CD4-positive, alpha-beta T cell treated with Interleukin-2 at 100 ng/mL for 4 hours (primary cell): ENCODE measurements around the gene CORO2B.
"Not testable (repeated sequence)": the region's sequence is repeated elsewhere in the genome, so short reads cannot be mapped to it uniquely, and the experiment has no call there.

Experiments used
- DNase-seq: peaks from one replicate; pipeline ENCODE4 v3.0.0-alpha.2; 2020; ENCODE audit warnings: low spot score

The CORO2B gene

DNA sequence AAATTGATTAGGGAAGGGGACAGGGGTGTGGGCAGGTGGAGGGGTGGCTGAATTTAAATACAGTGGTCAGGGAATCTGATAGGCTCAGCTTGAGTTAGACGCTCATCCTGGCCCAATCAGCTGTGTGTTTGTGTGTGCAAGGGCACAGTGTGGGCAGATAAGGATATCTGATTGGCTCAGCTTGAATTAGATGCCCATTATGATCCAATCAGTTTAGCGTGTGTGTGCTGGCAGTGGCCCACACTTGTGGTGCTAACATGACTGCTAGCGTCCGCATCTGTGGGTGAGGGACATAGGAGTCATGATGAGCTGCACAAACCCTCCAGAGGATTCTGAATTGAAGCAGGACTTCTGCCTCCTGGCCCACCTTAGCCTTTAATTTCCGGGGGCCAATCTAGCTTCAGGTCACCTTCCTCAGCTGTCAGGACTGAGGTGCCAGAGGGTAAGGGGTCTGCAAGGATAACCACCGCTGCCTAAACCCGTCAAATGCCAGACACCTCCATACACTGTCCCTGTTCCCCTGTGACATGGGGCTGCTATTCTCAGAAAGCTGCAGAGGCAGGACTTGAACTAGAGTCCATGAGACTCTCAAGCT lies 97.3 kb downstream of the CORO2B start:
- DNase-seq, result no peak

DNA sequence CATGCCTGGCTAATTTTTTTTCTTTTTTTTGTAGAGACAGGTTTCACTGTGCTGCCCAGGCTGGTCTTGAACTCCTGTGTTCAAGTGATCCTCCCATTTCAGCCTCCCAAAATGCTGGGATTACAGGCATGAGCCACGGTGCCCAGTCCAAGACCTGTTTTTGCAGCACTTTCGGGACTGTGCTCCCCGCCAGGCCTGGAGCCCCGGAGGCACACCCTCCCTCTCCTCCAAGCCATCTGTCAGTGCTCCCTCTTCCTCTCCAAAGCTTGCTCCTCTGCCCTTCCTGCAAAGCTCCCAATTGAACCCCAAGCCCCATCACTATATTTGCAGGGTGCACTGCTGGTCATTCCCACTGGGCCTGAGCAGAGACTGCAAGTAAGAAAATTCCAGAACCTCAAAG lies 98.1 kb downstream of the CORO2B start:
- no peak for DNase-seq

DNA sequence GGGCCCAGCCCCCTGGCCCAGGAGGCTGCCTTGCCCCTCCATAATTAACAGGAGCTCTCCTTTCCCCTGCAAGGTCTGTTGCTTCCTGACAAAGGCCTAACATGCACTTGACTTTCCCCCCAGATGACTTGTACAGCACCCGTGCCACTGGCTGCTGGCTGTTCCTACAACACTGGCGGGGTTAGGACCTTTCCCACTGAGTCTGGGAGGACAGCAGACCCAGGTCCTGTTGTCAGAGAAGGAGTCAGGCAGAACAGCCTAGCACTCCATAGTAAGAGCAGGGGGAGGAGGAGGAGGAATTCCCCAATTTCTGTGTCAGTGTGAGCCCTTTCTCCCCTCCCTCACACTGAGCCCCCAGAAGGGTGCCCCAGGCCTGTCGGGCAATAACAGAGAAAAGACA lies 99.2 kb downstream of the CORO2B start:
- DNase-seq, result no peak

DNA sequence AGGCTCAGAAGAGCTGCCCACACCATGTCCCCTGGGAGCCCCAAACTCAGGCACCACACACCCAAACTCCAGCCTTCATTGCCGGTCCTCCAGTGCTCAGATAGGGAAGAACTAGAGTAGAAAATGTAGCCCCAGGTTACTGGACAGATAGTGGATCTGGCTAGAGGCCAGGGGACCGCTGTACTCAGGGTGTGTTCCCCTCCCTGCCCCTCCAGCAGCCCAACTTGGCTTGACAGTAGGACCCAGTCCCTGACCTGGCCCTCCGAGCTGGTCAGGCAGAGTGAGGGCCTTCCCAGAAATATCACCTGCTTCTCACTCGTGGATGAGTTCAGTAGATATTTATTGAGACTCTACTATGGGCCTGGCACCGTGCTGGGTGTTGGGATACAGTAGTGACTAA lies 100.0 kb downstream of the CORO2B start:
- DNase-seq, result no peak

DNA sequence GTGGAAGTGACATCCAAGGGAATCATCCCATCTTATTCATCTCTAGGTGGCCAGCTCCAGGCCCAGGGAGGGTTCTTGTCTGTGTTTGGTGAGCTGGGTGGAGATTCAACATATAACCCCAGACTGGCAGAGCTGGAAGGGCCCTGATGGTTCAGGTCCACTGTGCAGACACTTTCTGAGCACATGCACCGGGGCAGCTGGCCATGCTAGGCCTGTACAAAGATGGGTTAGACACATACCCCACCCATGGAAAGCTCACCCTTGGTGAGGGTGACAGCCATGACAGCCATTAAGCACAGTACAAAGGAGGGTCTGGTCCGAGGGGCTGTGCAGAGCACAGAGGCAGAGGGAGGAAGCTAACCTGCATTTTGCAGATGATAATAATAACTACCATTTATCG lies 100.4 kb downstream of the CORO2B start:
- DNase-seq, result no peak

DNA sequence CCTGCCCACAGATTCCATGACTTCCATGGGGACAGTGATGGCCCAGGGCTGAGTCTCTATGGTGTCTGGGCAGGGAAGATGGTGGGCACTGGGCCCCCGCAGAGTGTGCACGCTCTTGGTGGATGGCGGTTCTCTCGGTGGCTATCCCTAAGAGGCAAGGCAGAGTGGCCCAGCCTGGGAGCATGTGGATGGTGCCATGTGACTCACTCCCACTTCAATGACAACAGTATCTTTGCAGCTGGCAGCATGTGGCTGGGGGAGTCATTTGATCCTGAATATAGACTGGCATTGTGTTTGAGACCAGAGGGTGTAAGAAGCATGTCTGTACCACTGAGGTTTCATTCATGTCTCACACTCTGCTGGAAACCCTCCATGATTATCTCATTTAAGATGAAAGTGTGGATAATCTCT lies 101.2 kb downstream of the CORO2B start:
- no peak for DNase-seq

DNA sequence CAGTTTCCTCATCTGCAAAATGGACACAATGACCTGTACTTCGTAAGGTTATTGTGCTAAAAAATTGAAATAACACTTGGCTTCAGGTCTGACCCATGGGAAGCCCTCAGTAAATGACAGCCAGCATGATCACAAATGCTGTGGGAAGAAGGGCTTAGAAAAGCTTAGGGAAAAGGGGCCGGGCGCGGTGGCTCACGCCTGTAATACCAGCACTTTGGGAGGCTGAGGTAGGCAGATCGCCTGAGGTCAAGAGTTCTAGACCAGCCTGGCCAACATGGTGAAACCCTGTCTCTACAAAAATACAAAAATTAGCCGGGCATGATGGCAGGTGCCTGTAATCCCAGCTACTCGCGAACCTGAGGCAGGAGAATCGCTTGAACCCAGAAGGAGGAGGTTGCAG lies 102.0 kb downstream of the CORO2B start:
- DNase-seq, result not testable (repeated sequence)

DNA sequence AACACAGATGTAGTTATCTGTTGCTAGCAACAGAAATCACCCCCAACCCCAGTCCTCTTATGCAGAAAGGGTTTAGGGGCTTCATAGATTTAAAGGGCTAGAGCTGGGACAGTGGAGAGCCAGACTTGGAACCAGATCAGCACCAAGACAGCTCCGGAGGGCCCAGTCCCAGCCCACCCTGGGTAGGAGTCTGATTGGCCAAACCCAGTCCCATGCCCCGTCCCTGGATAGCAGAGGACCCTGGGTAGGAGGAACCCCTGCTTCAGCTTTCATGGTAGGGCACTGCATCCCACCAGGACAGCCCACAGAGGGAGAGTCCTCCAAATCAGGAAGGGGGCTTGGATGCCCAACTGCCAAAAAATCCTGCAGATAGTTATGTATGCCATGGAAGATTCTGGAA lies 103.0 kb downstream of the CORO2B start:
- no peak for DNase-seq

DNA sequence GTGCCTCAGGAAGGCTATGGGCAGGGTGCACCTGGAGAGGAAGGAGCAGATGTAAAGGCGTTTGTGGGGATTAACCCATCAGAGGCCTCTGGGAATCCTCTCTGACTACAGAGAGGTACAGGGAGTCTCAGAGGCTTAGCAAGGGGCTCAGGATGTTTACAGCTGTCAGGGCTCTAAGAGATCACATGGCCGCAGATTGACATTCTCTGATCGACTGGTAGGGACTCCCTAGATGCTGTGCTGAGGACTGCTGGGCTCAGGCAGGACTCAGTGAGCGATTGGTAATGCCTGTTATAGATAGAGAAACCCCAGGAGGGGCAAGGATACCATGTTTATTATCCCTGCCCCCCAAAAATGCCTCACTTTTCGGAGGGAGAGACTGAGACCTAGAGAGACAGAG lies 103.5 kb downstream of the CORO2B start:
- no peak for DNase-seq

DNA sequence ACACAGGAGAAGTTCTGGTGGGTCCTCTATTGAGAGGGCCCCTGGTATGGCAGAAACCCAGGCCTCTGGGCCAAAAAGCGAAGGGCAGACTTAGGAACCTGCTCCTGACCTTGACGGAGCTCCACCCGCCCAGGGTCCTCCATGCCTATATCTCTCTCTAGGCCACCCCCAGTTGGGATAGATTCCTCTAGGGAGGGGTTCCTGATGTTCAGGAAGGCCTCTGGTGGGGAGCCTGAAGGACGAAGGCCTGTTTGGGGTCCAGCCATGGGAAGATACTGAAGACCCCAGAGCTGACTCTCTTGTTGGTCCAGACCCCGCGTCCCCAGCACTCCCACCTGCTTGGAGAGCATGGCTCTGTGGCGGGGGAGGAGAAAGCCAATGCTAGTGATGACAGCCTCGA lies 104.2 kb downstream of the CORO2B start:
- DNase-seq, result no peak

DNA sequence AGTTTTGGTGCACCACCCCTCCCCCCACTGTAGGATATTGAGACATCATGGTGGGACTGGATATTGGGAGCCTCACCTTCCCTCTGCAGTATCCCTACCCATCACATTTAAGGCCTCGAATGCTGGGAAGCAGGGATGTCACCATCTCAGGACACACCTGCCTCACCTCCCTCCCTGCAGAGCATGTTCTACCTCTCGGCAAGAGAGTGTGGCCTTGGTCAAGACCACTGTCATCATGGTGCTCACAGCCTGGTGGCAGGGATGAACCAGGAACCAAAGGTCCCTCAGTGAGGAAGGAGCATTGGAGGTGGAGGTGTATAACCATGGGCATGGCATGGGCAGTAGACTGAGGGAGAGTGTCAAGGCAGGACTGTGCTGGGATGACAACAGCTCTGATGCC lies 104.8 kb downstream of the CORO2B start:
- no peak for DNase-seq

DNA sequence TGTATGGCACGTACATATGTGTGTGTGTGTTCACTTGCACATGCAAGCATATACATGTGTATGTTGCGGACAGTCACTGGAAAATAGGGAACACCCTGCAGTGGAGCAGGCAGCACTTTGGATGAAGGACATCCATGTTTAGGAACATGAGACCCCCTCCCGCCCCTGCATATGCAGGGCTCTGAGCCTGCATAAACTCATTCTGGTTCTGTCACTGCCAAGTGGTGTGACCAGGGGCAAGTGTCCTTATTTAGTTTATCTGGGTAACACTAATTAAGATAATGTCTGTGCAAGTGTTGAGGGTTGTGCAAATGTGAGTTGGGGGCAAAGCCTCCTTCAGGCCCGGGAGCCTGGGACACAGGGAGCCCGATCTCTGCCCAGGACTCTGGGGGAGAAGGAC lies 105.7 kb downstream of the CORO2B start:
- DNase-seq, result no peak

DNA sequence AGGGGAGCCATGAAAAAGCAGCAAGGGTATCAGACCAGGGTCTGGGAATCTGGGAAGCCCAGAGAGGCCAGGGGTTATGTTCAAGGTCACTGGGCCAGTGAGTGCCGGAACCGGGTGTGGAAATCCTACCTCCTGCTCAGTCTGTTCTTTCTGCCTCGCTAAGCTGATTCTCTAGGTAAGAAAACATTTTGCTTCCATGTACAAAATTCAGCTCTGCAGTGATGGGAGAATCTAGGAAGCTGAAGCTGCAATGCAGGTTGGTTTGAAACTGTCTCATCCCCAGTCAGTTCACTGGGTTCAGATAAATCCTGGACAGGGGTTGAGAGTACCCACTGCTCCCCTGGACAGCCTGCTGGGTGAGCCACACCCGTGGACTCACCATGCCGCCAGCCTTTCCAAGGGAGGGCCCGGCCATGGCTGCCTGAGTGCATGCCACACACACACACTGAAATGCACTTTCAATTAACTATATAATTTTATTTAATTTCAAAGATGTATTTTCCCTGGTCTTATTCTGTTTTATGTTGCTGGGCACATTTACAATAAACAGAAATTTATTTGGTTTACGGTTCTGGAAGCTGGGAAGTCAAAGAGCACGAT lies 108.4 kb downstream of the CORO2B start:
- no peak for DNase-seq

DNA sequence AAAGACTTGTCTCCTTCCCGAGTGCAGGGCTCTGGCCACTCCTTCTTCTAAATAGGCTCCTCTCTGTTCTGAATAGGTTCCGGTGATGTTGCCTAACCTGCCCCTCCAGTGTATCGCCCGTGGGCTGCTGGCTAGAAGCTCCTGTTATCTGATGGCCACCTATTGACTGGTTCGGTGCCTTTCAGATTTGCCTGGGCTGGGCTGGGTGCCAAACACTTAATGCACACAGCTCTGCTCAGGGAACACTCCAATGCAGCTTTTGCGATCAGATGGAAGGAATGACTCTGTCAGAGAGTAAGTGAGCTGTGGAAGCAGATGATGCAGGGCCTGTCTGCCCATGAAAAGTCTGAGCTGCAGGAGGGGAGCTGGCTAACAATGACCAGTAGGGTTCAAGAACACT lies 112.9 kb downstream of the CORO2B start:
- DNase-seq, result no peak

DNA sequence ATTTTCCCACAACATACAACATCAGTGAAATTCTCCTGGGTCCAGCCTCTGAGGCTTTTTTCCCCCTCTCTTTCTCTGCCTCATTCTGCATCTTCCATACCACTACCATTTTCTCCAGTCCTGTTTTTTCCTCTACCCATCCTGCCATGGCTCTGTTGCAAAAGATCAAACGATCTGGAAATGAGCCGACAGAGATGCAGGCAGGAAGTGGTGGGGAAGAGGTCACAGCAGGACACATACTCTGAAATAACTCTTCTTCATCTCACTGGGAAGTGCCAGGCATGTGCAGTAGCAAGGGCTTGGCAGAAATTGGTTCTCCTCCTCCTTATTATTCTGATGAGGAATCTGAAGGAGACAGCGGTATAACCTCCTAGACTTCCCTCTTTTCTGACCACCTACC lies 114.3 kb downstream of the CORO2B start:
- no peak for DNase-seq

DNA sequence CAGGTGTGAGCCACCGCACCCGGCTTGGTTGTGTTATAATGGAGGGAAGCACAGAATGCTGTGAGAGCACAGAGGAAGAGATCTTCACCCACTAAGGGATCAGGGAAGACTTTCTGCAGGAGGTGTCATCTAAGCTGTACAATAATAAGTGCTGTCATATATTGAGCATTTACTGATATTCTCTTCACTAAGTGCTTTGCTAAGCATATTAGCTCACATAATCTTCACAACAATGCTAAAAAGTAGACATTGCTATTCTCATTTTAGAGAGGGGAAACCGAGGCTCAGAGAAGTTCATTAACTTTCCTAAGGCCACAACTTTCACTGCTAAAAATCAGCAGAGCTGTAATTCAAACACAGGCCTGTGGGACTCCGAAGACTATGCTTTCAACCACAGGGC lies 115.3 kb downstream of the CORO2B start:
- no peak for DNase-seq

DNA sequence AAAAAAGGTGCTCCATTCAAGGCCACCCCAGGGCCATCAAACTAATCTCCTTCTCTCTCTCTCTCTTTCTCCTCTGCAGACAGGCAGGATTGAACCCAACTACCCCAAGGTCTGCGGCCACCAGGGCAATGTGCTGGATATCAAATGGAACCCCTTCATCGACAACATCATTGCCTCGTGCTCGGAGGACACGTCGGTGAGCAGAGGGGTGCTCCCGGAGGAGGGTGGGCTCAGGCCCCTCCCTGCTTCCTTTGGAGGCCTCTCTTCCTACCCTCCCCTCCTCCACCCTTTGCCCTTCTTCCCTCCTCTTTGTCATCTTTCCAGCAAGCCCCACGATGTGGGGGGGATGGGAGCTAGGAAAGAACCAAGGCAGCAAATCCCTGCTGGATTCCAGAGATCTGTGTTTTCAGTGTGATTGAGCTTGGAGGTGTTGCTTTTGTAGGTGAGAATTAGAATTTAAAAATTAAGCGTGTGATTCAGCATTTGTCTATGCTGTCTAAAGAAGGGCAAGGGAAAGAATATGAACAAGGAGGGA lies 116.3 kb downstream of the CORO2B start:
- no peak for DNase-seq

DNA sequence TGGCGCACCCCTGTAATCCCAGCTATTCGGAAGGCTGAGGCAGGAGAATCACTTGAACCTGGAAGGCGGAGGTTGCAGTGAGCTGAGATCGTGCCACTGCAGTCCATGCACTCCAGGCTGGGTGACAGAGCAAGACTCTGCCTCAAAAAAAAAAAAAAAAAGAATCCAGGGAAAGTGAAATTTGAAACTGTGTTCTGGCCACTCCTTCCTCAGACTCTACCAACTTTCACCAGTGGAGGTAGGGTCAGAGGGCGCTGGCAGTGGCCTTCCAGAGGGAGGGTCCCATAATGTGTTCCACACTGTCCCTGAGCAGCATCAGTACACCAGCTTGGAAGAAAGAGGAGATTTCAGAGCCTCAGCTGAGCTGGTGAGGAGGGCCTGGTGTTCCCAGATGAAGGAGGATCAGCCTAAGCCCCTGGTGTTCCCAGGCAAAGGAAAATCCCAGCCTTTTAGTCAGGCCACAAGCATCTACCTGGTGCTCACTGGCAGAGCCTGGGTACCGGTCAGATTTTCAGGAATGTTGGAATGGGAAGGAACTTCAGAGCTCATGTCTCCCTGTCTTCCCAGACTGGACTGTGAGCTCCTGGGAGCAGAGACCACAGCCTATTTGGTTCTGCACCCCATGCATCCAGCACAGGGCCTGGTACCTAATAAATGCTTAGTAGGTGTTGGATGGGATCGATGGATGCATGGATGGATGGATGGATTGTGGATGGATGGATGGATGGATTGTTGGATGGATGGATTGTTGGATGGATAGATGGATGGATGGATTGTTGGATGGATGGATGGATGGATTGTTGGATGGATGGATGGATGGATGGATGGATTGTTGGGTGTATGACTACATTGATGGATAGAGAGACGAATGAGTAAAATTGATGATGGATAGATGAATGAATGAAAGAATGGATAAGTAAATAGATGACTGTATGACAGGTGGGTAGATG lies 117.9 kb downstream of the CORO2B start:
- no peak for DNase-seq

DNA sequence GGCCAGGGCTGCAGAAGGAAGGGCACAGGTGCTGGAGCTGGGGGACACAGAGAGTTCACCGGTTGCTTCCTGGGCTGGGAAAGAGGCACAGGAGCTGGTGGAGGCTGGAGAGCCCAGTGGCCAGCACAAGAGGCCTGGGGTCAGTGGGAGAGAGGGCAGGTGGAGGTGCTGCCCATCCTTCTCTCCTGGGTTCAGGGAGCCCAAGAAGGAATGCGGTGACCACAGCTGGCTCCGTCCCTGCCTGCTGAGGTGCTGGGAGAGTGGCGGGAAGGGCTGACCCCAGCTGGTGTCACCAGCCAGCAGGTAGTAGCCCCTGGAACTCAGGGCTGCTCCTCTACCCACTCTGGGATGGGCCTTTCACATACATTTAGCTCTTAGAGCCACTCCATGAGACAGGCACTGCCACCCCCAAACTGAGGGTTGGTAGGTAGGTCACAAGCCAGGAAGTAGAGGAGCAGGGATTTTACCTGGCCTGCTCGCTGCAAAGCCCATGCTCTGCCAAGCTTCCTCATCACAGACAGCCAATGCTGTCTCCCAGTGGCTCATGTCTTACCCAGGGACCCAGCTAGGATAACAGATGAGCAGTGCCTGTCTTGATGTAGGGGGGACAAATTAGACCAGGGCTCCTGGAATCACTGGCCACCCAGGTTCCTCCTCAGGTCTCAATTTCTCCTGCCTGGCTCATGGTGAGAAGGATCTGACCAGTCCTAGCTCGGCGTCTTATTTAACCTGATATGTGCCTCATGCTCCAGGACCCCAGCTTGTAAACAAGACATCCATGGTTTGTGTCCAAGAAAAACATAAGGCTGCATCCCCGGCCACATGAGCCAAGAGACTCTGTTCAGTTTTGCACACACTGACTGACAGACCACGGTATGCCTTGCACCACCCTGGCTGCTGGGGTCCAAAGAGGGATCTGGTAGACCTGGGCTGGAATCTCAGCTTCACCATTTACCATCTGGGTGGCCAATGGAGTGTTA lies 119.2 kb downstream of the CORO2B start:
- DNase-seq, result no peak

DNA sequence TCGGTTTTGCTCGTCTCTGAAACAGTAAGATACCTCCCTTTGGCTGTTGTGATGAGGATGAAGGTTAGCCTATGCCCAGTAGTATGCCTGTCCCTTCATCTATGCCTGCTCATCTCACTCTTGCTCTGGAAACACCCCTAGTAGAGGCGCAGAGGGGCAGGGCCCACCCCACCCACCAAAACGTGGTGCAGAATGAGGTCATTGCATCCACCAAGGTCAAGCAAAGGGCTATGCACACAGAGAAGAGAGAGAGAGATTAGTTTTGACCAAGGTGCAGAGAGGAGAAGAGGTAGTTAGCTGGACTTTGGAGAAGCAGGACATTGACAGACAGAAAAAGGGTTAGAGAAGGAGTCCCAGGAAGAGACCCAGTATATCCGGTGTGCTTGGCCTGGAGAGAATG lies 119.9 kb downstream of the CORO2B start:
- DNase-seq, result no peak

DNA sequence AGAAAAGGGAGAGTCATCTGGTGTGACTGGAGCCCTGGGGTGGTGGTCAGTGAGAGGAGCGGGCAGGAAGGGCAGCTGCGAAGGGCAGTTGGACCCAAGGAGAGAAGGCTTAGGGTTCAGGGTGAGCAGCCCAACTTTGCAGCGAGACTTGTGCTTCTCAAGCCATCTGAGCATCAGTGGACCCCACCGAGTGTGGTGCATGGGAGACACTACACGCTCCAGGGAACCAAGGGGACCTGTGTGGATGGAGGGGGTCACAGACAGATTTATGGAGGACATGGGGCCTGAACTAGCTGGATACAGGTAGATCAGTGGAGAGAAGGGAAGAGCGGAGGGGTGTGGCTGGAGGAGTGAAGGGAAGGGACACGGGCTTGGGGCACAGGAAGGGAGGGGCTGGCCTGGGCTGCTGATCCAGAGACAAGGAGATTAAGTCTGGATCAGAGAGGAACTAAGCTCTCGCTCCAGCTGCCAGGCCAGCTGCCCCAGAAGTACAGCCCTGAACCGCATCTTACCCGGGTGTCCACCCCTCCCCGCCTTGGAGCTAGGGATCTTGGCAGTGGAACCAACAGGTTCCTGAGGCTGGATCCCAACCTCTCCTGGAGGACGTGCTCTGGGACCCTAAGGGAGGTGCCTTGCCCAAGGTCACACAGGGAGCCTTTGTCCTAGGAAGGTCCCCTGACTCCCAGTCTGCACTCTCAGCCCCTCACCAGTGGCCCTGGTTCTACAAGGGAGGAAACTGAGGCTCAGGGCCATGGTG lies 120.5 kb downstream of the CORO2B start:
- no peak for DNase-seq
